B cell (primary cell): Measurements from ENCODE around the gene AUNIP. TPM values are rescaled to one million over a fixed set of nuclear protein-coding genes. Genes with fewer than 3 reads are reported as not detected.

Experiments used
- ATAC-seq: fragments of 200-7000 bp; cut with Tn5 transposase; one replicate; pipeline ENCODE4 v1.10.0; 2021; ENCODE audit warnings: low read depth, mild to moderate bottlenecking, moderate number of reproducible peaks, moderate library complexity
- CTCF ChIA-PET: fragments of 350-600 bp; sonication (Branson Sonifier 250); formaldehyde crosslinking; loops from one replicate; lab custom pipeline; 2021; ENCODE audit warnings: antibody characterized with exemption, inconsistent platforms; lab: Charles Lee
- POLR2A ChIA-PET: fragments of 350-600 bp; sonication (Branson Sonifier 250); formaldehyde crosslinking; loops from one replicate; lab custom pipeline; 2021; ENCODE audit warnings: antibody characterized with exemption; lab: Charles Lee
- DNase-seq: peaks from one replicate; pipeline ENCODE4 v3.0.0; 2013
- H2AFZ ChIP-seq: 2 replicates; pipeline ENCODE4 v1.6.1; 2012; ENCODE audit warnings: mild to moderate bottlenecking, low read depth, low read length; ENCODE audit not compliant: insufficient read depth, poor library complexity, severe bottlenecking
- H3K27ac ChIP-seq, 2 donors: 1 replicate in 1 of 2; 2 replicates in 1 of 2; pipeline ENCODE4 v1.5.1; 2012 to 2013; ENCODE audit warnings: low read length in 2 of 2, mild to moderate bottlenecking in 2 of 2, moderate library complexity in 1 of 2
- H3K27me3 ChIP-seq, 4 experiments: fragments of 200-600 bp in 1 of 4; sonication (generic) in 1 of 4; replicated peaks in 1 of 4; 1 replicate in 2 of 4; 2 replicates in 2 of 4; pipeline versions ENCODE4 v1.6.1 to v1.7.0; 2013 to 2016; ENCODE audit warnings: low read length in 3 of 4, mild to moderate bottlenecking in 2 of 4, mixed read lengths in 1 of 4, moderate library complexity in 1 of 4; ENCODE audit not compliant: insufficient read depth in 4 of 4, control insufficient read depth in 3 of 4; ENCODE audit errors: control extremely low read depth in 1 of 4
- H3K36me3 ChIP-seq, 2 experiments: replicated peaks in 1 of 2; 1 replicate in 1 of 2; 2 replicates in 1 of 2; pipeline versions ENCODE4 v1.6.1 to v1.7.1; 2013; ENCODE audit warnings: low read length in 1 of 2; ENCODE audit not compliant: insufficient read depth in 2 of 2, control insufficient read depth in 1 of 2; ENCODE audit errors: control extremely low read depth in 1 of 2, extremely low read depth in 1 of 2
- H3K4me1 ChIP-seq, 2 donors: fragments of 200-600 bp in 1 of 2; sonication (generic) in 1 of 2; 1 replicate in 1 of 2; 2 replicates in 1 of 2; pipeline versions ENCODE4 v1.5.1 to v1.6.1; 2013 to 2017; ENCODE audit warnings: low read length in 2 of 2; ENCODE audit not compliant: control insufficient read depth in 2 of 2, insufficient read depth in 2 of 2
- H3K4me2 ChIP-seq: replicated peaks from 2 replicates; pipeline ENCODE3; 2012; ENCODE audit warnings: mild to moderate bottlenecking, low read depth, low read length; ENCODE audit not compliant: poor library complexity, severe bottlenecking
- H3K4me3 ChIP-seq, 5 experiments: fragments of 200-600 bp in 1 of 5; sonication (generic) in 1 of 5; 1 replicate in 3 of 5; 2 replicates in 2 of 5; pipeline versions ENCODE4 v1.5.1 to v1.7.0; 2011 to 2016; ENCODE audit warnings: low read length in 4 of 5, mild to moderate bottlenecking in 4 of 5, low read depth in 2 of 5, control low read depth in 1 of 5, moderate library complexity in 1 of 5; ENCODE audit not compliant: insufficient read depth in 1 of 5; ENCODE audit errors: control extremely low read depth in 1 of 5, extremely low read depth in 1 of 5
- H3K79me2 ChIP-seq: fragments of 200-600 bp; sonication (generic); one replicate; pipeline ENCODE4 v1.6.0; 2016; ENCODE audit warnings: low read length; ENCODE audit not compliant: control insufficient read depth, insufficient read depth
- H3K9ac ChIP-seq: fragments of 200-600 bp; sonication (generic); 2 replicates; pipeline ENCODE4 v1.6.1; 2017; ENCODE audit warnings: mild to moderate bottlenecking, low read length, moderate library complexity
- H3K9me3 ChIP-seq, 3 donors: one replicate each; pipeline versions ENCODE4 v1.6.1 to v1.7.1; 2013; ENCODE audit warnings: low read length in 2 of 3; ENCODE audit not compliant: control insufficient read depth in 2 of 3, insufficient read depth in 1 of 3; ENCODE audit errors: control extremely low read depth in 1 of 3
- H4K20me1 ChIP-seq: 2 replicates; pipeline ENCODE4 v1.6.0; 2012; ENCODE audit warnings: mild to moderate bottlenecking, low read length; ENCODE audit not compliant: insufficient read depth, control insufficient read depth, poor library complexity, severe bottlenecking
- H3K27ac Mint-ChIP-seq: one replicate; pipeline ENCODE4 v1.8.0; 2021; ENCODE audit warnings: mixed read lengths
- H3K27me3 Mint-ChIP-seq: one replicate; pipeline ENCODE4 v1.8.0; 2021; ENCODE audit warnings: mixed read lengths
- H3K4me1 Mint-ChIP-seq: one replicate; pipeline ENCODE4 v1.8.0; 2021; ENCODE audit warnings: mixed read lengths
- H3K4me3 Mint-ChIP-seq: one replicate; pipeline ENCODE4 v1.8.0; 2021; ENCODE audit warnings: mixed read lengths
- H3K9me3 Mint-ChIP-seq: one replicate; pipeline ENCODE4 v1.8.0; 2022; ENCODE audit warnings: mixed read lengths; ENCODE audit not compliant: insufficient read depth
- CTCF ChIP-seq: fragments of 200-600 bp; IDR thresholded peaks from one replicate; pipeline ENCODE4 v1.8.0; 2022; ENCODE audit warnings: antibody characterized with exemption, mild to moderate bottlenecking
- EZH2 ChIP-seq: IDR thresholded peaks from 2 replicates; pipeline ENCODE4 v1.6.1; 2012; ENCODE audit warnings: borderline replicate concordance, low read depth, mild to moderate bottlenecking, moderate library complexity, low read length; ENCODE audit not compliant: insufficient read depth, poor library complexity, severe bottlenecking
- WGBS: methylation state at CpG from one replicate; pipeline ENCODE4 v1.1.5; 2013; ENCODE audit warnings: missing lambda C conversion rate; ENCODE audit not compliant: insufficient coverage; 5-methylcytosine and 5-hydroxymethylcytosine counted together
- intact Hi-C: fragments of 100-400 bp; cut with micrococcal nuclease; formaldehyde crosslinking; loops from one replicate; pipeline ENCODE4 v1.10.0; 2022
- polyA plus RNA-seq: library from polyadenylated mRNA; depleted of rRNA; stranded (reverse); fragments of >200 nt; gene quantifications from 2 replicates; pipeline ENCODE4 v1.2.3, GENCODE V29; 2012
- total RNA-seq, 2 donors: library from RNA; stranded (reverse); fragments of 120-200 nt in 1 of 2; gene quantifications; 1 replicate in 1 of 2; 2 replicates in 1 of 2; pipeline versions ENCODE4 v1.2.3 to v1.2.4, GENCODE V29; 2013 to 2022

AUNIP gene
- total and polyA plus RNA-seq, 2 donors (not counting 1 experiment from before 2014, with no cell fraction given): 0.27 TPM; not detected in 1

- H3K9me3 Mint-ChIP-seq: no peaks in the 10 kb centered on the region
- Histone ChIP-seq H3K79me2 (no peaks in the 10 kb centered on the region), H3K9me3 (no peaks in the 10 kb centered on the region), H3K4me2 (peak overlapping the region; percentile 99), H3K27me3 (no peaks in the 10 kb centered on the region), H3K36me3 (no peaks in the 10 kb centered on the region), H4K20me1 (no peaks in the 10 kb centered on the region), H3K27ac (no peak overlapping the region), H2AFZ (peak overlapping the region; percentile 95), H3K4me1 (peaks cover 21 to 39% of the 10 kb centered on the region in 2 donors), H3K4me3 (peak overlapping the region in 4 of 5 experiments; percentile 50 to 70 (median 62)), H3K9ac (peak overlapping the region; percentile 76)
- no peak for TF ChIP-seq EZH2
- no peak for TF ChIP-seq CTCF
- intact Hi-C loops: loop anchor here (1.0 kb wide), 1 partner anchor 17 kb away; the partner anchor contains the start of gene AUNIP
- ATAC-seq (peak; percentile 42), DNase-seq (no peak)
- WGBS: 25% methylated on average over 28 of the region's 32 CpGs
- H3K4me1 Mint-ChIP-seq: peaks cover 20% of the 10 kb centered on the region
- ChIA-PET POLR2A (interaction anchor here (0.5 to 1.7 kb wide), 3 partner anchors 20 to 1872 kb away, joined by 3 to 6 read pairs (median 5); partner anchors contain the start of gene MTFR1L), CTCF (interaction anchor here (1.5 to 2.3 kb wide), 4 partner anchors 20 to 122 kb away, joined by 3 to 11 read pairs (median 8); partner anchors contain the start of gene PAFAH2)
- no peaks in the 10 kb centered on the region for H3K27me3 Mint-ChIP-seq
- peak overlapping the region; percentile 90 for H3K4me3 Mint-ChIP-seq
- peak overlapping the region; percentile 78 for H3K27ac Mint-ChIP-seq
Measured at GRCh38 chr1:25875856-25876692, 16.8 kb upstream of the AUNIP start.
